H54 (cell line): ENCODE results near the gene ZNF277.
A peak's percentile ranks its signal among the peaks of the same experiment; 100 is the strongest.
"Not testable (repeated sequence)": the region's sequence is repeated elsewhere in the genome, so short reads cannot be mapped to it uniquely, and the experiment has no call there.

ENCODE experiments used
- DNase-seq: peaks from one replicate; pipeline ENCODE4 v3.0.0; 2011; ENCODE audit warnings: low spot score, mixed read lengths; ENCODE audit not compliant: insufficient read length
- FAIRE-seq: peaks from 3 replicates; lab custom pipeline; 2011; peaks lifted over from hg19 to GRCh38; lab: Jason Lieb, UNC
- POLR2A ChIP-seq: IDR thresholded peaks from 2 replicates; pipeline ENCODE4 v1.6.1; 2011; ENCODE audit warnings: low read depth, mild to moderate bottlenecking, low read length

The ZNF277 gene

DNA sequence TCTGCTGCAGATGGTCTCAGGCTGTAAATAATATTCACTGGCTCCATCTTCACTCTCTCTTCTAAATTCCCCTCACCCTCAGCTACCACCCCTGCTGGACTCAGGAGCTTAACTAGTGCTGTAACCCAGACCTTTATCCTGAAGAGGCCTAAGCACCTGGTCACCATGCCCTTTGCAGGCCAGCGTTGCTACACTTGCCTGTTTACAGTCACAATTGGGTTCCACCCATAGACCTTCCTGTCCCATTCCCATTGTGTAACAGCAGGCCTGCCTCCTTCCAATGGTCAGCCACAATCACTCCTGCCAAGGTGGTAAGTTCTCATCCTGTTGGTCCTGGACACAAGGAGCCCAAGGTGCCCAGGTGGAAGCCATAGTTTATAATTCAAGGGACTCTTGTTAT lies 157.9 kb downstream of the ZNF277 start:
- FAIRE-seq (no peak), DNase-seq (no peak)
- TF ChIP-seq POLR2A = no peak

DNA sequence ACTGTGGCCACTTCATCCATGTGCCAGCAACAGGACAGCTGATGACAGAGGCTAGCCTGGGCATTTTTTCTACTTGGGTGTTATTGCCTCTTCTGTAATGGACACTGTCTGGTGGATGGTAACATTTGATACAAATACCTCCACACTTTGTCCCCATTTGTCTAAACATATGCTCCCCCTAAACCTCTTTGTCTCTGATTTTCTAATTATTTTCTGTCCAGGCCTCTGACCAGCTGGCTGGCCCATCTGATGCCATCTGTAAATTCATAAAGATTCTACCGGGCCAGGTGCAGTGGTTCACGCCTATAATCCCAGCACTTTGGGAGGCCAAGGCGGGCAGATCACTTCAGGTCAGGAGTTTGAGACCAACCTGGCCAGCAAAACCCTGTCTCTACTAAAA lies 159.1 kb downstream of the ZNF277 start:
- FAIRE-seq (no peak), DNase-seq (no peak)
- no peak for TF ChIP-seq POLR2A

DNA sequence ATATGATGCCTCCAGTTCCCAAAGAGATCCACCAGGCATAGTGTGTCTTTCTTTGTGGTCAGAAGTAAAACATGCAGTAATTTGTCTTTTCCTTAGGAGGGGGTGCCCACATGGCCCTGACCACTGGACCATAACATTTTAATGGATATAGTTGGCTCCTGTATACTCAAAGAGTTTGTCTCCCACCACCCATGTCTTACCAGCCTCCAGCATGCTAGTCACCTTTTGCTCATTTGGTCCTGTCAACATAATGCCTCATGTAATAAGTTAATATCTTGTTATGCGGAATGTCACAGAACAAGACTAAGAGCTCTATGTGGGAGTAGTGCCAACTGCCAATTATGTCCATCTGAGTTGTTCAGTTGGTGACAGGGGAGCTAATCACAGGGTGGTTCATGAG lies 160.4 kb downstream of the ZNF277 start:
- TF ChIP-seq POLR2A = no peak
- FAIRE-seq = no peak

DNA sequence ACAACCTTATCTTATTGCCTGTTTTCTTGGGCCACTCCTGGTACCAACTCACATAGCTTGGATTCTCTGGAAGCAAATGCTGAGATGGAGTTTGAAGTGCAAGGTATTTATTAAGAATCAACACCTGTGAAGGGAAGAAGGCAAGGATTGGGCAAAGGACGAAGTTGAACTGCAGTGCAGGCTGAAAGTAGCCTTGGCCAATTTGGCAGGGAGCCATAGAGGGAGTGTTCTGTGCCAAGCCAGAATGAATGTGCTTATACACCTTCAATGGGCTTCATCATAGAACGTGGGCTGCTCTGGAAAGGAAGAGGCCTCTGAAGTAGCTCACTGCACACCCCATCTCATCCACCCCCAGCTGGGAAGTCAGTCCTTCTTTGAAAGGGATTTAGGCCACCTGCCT lies 163.9 kb downstream of the ZNF277 start:
- no peak for TF ChIP-seq POLR2A
- no peak for FAIRE-seq
- no peak for DNase-seq

More for the DNA sequence above, 160.4 kb downstream of the ZNF277 start:
- no peak for DNase-seq

DNA sequence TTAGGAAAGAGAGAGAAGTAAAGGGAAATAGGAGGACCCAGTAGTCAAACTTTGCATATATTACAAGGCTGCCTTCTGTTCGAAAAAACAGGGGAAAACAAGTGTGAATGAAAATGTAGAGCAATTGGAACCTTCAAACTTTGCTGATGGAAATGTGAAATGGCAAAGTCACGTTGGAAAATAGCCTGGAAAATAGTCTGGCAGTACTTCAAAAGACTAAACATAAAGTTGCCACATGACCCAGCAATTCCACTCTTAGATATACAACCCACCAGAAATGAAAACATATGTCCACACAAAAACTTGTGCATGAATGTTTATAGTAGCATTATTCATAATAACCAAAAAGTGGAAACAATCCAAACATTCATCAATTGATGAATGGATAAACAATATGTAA lies 165.2 kb downstream of the ZNF277 start:
- TF ChIP-seq POLR2A = no peak
- FAIRE-seq = no peak

DNA sequence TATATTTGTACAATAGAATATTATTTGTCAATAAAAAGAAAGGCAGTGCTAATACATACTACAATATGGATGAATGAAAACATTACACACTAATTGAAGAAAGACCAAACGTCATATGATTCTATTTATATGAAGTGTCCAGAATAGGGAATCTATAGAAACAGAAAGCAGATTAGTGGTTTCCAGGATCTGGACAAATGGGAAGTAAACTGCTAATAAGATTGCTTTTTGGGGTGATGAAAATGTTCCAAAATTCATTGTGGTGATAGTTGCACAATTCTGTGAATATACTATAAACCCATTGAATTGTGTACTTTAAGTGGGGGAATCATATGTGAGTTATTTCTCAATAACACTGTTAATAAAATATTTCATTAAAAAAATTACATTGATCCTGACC lies 165.6 kb downstream of the ZNF277 start:
- FAIRE-seq (no peak), DNase-seq (no peak)
- no peak for TF ChIP-seq POLR2A

More for the DNA sequence above, 165.2 kb downstream of the ZNF277 start:
- no peak for DNase-seq

DNA sequence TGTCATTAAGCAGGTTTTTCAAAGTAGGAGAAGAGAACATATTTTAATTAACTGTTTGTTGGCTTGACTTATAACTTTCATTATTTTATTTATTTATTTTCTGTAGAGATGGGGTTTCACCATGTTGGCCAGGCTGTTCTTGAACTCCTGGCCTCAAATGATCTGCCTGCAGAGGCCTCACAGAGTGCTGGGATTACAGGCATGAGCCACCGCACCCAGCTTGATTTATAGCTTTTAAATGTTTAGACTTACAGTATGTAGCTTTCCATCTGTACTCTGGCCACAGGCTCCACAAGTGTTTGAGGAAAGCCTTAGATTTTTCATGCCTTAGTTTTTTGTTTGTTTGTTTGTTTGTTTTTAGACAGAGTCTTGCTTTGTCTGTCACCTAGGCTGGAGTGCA lies 171.1 kb downstream of the ZNF277 start:
- DNase-seq = no peak
- no peak for FAIRE-seq
- TF ChIP-seq POLR2A = no peak

DNA sequence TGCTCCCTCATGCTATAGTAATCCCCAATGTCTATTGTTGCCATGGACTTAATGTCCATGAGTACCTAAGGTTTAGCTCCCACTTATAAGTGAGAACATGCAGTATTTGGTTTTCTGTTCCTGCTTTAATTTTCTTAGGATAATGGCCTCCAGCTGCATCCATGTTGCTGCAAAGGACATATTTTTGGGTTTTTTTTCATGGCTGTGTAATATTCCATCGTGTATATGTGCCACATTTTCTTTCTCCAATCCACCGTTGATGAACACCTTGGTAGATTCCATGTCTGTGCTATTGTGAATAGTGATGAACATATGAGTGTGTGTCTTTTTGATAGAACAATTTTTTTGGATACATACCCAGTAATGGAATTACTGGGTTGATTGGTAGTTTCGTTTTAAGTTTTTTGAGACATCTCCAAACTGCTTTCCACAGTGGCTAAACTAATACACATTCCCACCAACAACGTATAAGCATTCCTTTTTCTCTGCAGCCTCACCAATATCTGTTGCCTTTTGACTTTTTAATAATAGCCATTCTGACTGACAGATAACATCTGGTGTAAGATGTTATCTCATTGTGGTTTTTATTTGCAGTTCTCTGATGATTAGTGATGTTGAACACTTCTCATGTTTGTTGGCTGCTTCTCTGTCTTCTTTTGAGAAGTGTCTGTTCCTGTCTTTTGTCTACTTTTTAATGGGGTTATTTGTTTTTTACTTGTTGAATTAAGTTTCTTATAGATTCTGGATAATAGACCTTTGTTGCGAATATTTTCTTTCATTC lies 175.0 kb downstream of the ZNF277 start:
- DNase-seq = no peak
- TF ChIP-seq POLR2A = no peak
- no peak for FAIRE-seq

DNA sequence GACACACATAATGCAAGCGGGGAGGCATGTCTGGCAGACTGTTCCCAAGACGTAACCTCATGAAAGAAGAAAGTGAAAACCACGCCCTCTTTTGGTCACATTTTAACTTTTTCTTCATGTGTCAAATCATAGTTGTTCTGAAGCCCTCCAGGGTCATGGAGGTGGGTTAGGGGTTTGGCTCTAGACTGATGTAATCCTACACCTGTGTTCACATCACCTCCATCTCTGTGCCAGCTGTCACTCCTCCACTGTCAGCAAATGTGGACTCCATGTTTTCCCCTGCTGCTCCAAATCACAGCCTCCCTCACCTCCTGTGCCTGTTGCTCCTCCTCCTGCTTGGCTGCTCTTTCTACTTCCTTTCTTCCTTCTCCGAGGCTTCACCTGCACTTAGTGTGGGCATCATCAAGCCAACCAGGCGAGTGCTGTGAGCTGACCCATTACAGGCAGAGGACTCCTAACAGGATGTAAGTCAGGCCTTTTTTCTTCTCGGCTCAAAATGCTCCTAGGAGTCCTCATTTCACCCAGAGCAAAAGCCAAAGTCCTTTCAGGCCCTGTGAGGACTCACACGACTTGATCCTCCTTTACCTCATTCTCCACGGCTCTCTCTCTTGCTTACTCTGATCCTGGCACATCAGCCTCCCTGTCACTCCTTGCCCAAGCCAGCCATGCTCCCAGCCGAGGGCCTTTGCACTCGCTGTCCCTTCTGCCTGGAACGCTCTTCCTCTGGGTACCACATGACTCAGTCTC lies 177.3 kb downstream of the ZNF277 start:
- no peak for TF ChIP-seq POLR2A
- FAIRE-seq = peak; percentile 58
- DNase-seq = no peak

DNA sequence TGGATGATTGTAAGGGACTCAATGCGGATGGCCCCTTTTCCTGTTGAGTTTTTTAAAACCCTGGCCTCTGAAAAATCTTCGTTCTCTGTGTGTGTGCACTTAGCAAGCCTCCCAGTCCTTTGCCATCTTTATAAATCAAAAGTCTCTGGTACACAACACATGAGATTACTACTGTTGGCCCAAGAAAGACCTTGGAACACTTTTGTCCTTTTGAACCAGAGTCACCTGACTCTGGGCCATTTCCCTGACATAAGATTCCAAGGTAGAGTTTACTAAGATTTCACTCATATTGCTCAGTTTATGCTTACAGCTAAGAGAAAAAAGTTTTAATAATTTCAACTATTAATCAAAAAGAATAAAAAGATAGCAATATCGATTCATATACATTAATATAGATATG lies 179.0 kb downstream of the ZNF277 start:
- FAIRE-seq (no peak), DNase-seq (no peak)
- no peak for TF ChIP-seq POLR2A

DNA sequence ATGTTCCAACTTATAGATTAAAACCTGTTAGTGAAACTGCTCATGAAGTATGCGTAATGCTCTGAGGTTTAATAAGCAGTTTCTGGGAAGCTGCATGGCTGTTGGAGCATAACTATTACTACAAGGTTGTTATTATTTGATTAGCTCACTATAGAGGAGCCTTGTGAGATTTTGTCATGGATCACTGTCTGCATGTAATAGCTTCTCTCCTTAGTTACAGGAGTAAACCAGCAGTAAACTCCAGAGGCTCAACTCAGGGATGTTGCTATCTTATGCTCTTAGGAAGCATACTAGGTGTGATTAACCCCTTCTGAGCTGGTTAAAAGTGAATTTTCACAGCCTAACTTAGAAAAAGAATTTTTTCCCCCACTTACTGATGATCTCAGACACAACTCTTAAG lies 180.1 kb downstream of the ZNF277 start:
- no peak for TF ChIP-seq POLR2A
- FAIRE-seq (no peak), DNase-seq (no peak)

DNA sequence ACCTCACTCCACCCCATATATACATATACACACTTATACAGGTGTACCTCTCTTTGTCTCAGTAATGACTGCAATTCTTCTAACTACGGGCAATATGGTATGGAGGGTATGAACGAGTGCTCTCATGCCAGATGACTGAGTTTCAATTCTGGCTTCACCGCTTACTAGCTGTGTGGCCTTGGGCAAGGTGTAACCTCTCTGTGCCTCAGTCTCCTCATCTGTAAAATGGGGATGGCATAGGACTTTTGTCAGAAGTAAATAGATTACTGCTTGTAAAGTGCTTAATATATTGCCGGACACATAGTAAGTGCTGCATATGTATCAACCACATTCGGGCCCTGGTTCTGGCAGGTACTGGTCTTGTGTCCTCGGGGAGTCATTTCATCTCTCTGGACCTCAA lies 183.7 kb downstream of the ZNF277 start:
- TF ChIP-seq POLR2A = no peak
- no peak for FAIRE-seq
- no peak for DNase-seq

DNA sequence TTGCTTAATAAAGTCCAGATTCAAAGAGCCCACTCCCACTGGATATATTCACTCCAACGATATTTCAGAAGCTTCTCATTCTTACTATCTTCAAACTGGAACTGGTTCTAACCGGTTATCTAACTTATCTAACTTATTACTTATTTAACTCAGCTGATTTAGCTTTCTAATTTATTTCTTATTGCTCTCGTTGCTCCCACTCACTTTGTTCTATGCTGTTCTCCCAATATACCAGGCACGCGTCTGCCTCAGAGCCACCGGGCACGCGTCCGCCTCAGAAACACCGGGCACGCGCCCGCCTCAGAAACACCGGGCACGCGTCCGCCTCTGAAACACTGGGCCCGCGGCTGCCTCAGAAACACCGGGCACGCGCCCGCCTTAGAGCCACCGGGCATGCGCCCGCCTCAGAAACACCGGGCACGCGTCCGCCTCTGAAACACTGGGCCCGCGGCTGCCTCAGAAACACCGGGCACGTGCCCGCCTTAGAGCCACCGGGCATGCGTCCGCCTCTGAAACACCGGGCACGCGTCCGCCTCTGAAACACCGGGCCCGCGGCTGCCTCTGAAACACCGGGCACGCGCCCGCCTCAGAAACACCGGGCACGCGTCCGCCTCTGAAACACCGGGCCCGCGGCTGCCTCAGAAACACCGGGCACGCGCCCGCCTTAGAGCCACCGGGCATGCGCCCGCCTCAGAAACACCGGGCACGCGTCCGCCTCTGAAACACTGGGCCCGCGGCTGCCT lies 184.8 kb downstream of the ZNF277 start:
- DNase-seq, FAIRE-seq: not testable (repeated sequence)

DNA sequence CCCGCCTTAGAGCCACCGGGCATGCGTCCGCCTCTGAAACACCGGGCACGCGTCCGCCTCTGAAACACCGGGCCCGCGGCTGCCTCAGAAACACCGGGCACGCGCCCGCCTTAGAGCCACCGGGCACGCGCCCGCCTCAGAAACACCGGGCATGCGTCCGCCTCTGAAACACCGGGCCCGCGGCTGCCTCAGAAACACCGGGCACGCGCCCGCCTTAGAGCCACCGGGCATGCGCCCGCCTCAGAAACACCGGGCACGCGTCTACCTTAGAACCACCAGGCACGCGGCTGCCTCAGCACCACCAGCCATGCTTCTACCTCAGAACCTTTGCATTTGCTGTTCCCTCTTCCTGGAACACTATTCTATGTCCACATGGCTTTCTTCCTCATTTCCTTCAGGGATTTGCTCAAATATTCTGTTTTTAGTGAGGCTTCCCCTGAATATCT lies 185.4 kb downstream of the ZNF277 start:
- not testable (repeated sequence) for FAIRE-seq
- DNase-seq = peak; percentile 43
